Measurements from ENCODE around the gene RFX3.

RFX3 gene

DNA sequence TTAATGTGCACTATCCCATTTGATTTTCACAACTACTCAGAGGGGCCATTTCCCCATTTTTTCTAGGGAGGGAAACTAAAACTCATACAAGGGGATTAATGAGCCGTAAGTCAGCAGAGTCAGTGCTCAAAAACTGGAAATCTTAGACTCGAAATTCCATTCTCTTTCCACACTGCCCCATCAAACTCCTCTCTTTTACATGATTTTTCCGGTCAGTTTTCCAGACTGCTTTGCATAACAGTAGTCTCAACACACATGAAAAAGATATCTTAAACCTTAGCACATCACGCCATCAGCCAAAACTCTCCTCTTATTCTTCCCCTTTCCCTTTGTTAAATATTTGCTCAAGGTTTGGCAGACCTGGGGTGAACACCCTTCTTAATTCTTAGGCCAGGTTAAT is 332.0 kb downstream of the RFX3 start:
- ATAC-seq (ENCODE audit: insufficient read depth, low read depth): no peak
- H3K27ac ChIP-seq (ENCODE audit: low read length): no peak overlapping the region

DNA sequence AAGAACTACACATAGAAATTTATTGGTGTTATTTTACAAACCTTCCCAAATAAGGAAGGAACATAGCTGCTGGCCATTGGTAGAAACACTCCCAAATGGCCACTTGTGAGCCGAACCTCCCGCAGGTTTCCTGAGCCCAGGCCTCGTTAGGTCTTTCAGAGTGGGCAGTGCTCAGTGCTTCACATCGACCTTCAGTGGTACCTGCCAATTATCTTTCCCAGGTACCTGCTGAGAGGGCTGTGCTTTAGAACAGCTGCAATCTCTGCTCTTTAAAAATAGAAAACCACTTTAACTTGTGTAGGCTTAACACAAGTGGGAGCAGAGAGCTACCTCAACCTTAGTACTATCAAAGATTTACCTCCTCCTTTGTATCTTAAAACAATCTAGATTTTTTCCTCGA is 334.1 kb downstream of the RFX3 start:
- no peak overlapping the region for H3K9ac ChIP-seq (ENCODE audit: low read depth, low read length)
- H4K20me1 ChIP-seq (ENCODE audit: insufficient read depth, low read length): no peaks in the 10 kb centered on the region
- DNase-seq: no peak
- no peaks in the 10 kb centered on the region for H3K9me3 ChIP-seq (ENCODE audit: insufficient read depth, low read length, severe bottlenecking)
- no peak for TF ChIP-seq CTCF (IDR thresholded peaks at IDR 0.05; ENCODE audit: borderline replicate concordance, extremely low read depth, low read length, poor library complexity, severe bottlenecking)
- no peak for TF ChIP-seq EZH2 (IDR thresholded peaks at IDR 0.05; ENCODE audit: borderline replicate concordance, low read depth, low read length, severe bottlenecking)
- no peak overlapping the region for H3K4me2 ChIP-seq (ENCODE audit: insufficient read depth, low read length)
- no peaks in the 10 kb centered on the region for H3K4me1 ChIP-seq (ENCODE audit: insufficient read depth, low read length)
- H3K27me3 ChIP-seq (ENCODE audit: insufficient read depth, low read length, poor library complexity): peaks cover 4% of the 10 kb centered on the region
- no peak overlapping the region for H3K4me3 ChIP-seq (ENCODE audit: low read depth in 1 of 2, low read length in 2 of 2)
- no peaks in the 10 kb centered on the region for H3K36me3 ChIP-seq (ENCODE audit: insufficient read depth, low read length)
- no peak for ATAC-seq (ENCODE audit: insufficient read depth, low read depth)
- no peaks in the 10 kb centered on the region for H3K79me2 ChIP-seq (ENCODE audit: insufficient read depth, low read length)
- no peak overlapping the region for H3K27ac ChIP-seq (ENCODE audit: low read length)
- no peak overlapping the region for H2AFZ ChIP-seq (ENCODE audit: low read depth, low read length)

More for the DNA sequence above, 332.0 kb downstream of the RFX3 start:
- H4K20me1 ChIP-seq (ENCODE audit: insufficient read depth, low read length): no peaks in the 10 kb centered on the region
- H2AFZ ChIP-seq (ENCODE audit: low read depth, low read length): no peak overlapping the region
- DNase-seq: no peak
- no peaks in the 10 kb centered on the region for H3K36me3 ChIP-seq (ENCODE audit: insufficient read depth, low read length)
- H3K79me2 ChIP-seq (ENCODE audit: insufficient read depth, low read length): no peaks in the 10 kb centered on the region
- TF ChIP-seq CTCF (IDR thresholded peaks at IDR 0.05; ENCODE audit: borderline replicate concordance, extremely low read depth, low read length, poor library complexity, severe bottlenecking): no peak
- no peaks in the 10 kb centered on the region for H3K27me3 ChIP-seq (ENCODE audit: insufficient read depth, low read length, poor library complexity)
- no peak overlapping the region for H3K4me2 ChIP-seq (ENCODE audit: insufficient read depth, low read length)
- H3K4me3 ChIP-seq (ENCODE audit: low read depth in 1 of 2, low read length in 2 of 2): no peak overlapping the region
- H3K9ac ChIP-seq (ENCODE audit: low read depth, low read length): no peak overlapping the region
- H3K9me3 ChIP-seq (ENCODE audit: insufficient read depth, low read length, severe bottlenecking): no peaks in the 10 kb centered on the region
- no peaks in the 10 kb centered on the region for H3K4me1 ChIP-seq (ENCODE audit: insufficient read depth, low read length)

DNA sequence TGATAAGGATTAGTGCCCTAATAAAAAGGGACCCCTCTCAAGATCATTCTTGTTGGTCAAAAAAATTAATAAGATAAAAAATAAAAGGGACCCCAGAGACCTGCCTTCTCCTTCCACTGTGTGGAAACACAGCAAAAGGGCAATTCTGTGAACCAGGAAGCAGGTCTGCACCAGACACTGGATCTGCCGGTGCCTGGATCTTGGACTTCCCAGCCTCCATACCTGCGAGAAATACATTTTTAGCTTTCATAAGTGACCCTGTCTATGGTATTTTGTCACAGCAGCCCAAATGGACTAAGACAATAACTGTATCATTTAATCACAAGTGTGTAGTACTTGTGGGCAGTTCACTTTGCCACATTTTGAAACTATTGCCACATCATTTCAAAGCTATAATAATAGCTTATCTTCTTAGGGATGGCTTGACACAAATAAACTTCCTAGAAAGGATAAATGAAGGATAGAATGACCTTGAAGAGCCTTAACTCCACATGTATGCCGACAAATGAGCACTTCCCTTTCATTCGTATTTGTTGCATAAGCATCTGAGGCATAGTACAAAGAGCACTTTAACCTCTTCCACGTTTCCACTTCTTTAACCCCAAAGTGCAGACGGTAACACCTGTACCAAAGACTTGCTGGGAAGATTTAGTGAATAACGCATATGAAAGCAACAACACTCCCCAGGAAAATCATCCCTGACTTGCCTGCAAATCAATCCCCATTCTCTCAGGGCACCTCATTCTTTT is 336.5 kb downstream of the RFX3 start:
- Histone ChIP-seq H2AFZ (ENCODE audit: low read depth, low read length) (no peak overlapping the region), H4K20me1 (ENCODE audit: insufficient read depth, low read length) (no peaks in the 10 kb centered on the region), H3K4me2 (ENCODE audit: insufficient read depth, low read length) (no peak overlapping the region), H3K79me2 (ENCODE audit: insufficient read depth, low read length) (no peaks in the 10 kb centered on the region), H3K36me3 (ENCODE audit: insufficient read depth, low read length) (no peaks in the 10 kb centered on the region), H3K27ac (ENCODE audit: low read length) (no peak overlapping the region), H3K4me3 (ENCODE audit: low read depth in 1 of 2, low read length in 2 of 2) (no peak overlapping the region), H3K27me3 (ENCODE audit: insufficient read depth, low read length, poor library complexity) (peaks cover 4% of the 10 kb centered on the region), H3K9ac (ENCODE audit: low read depth, low read length) (no peak overlapping the region), H3K4me1 (ENCODE audit: insufficient read depth, low read length) (no peaks in the 10 kb centered on the region), H3K9me3 (ENCODE audit: insufficient read depth, low read length, severe bottlenecking) (no peaks in the 10 kb centered on the region)
- no peak for DNase-seq
- TF ChIP-seq CTCF (IDR thresholded peaks at IDR 0.05; ENCODE audit: borderline replicate concordance, extremely low read depth, low read length, poor library complexity, severe bottlenecking): no peak
- no peak for TF ChIP-seq EZH2 (IDR thresholded peaks at IDR 0.05; ENCODE audit: borderline replicate concordance, low read depth, low read length, severe bottlenecking)
- ATAC-seq (ENCODE audit: insufficient read depth, low read depth): no peak
